ENCODE measurements around the gene SLF2.

Gene SLF2

DNA sequence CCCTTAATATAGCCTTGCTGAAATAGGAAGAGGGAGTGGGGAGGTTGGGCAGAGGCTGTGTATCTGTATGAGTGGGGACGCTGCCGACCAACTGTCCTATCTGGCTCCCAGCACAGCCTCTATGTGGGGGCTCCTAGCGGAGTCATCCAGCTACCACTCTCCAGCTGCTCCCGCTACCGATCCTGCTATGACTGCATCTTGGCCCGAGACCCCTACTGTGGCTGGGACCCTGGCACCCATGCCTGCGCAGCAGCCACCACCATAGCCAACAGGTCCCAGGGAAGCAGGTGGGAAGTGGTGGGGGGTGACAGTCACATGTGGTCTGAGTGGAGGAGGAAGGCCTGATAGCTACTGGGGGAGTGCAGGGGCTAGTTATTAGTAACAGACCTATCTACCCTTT is 67.9 kb downstream of the SLF2 start:
- DNase-seq (ENCODE audit: low spot score): no peak
- in situ Hi-C loops (cut with MboI; ENCODE audit: low pct_unique_long_range_greater_than_20kb, low sequenced_read_pairs, unreplicated experiment): no loop called here
- TF ChIP-seq, protein P1, sequence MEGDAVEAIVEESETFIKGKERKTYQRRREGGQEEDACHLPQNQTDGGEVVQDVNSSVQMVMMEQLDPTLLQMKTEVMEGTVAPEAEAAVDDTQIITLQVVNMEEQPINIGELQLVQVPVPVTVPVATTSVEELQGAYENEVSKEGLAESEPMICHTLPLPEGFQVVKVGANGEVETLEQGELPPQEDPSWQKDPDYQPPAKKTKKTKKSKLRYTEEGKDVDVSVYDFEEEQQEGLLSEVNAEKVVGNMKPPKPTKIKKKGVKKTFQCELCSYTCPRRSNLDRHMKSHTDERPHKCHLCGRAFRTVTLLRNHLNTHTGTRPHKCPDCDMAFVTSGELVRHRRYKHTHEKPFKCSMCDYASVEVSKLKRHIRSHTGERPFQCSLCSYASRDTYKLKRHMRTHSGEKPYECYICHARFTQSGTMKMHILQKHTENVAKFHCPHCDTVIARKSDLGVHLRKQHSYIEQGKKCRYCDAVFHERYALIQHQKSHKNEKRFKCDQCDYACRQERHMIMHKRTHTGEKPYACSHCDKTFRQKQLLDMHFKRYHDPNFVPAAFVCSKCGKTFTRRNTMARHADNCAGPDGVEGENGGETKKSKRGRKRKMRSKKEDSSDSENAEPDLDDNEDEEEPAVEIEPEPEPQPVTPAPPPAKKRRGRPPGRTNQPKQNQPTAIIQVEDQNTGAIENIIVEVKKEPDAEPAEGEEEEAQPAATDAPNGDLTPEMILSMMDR (IDR thresholded peaks at IDR 0.05; ENCODE audit: extremely low read depth, insufficient read depth, missing control alignments): no peak

DNA sequence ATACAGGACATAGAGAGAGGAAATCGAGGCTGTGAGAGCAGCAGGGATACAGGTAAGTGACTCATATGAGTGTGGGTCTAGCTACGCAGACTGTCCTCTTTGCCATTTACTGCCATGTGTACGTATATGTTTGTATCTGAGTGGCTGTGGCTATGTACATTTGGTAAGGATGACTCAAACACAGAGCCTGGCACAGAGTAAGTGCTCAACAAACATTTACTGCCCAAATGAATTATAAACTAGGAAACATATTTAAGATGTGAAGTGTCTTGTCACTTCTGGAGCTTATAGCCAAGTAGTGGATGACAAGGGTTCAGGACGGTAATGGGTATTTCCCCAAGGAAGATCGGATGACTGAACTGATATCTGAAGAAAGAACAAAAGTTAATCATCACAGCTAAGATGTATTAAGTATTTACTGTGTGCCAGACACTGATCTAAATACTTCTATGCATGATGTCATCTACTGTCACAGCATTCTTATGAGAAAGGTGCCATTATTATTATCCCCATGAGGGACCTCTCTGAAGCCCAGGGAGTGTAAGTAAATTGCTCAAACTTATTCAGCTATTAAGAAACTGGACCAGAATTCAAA is 68.5 kb downstream of the SLF2 start:
- no peak for DNase-seq (ENCODE audit: low spot score)
- TF ChIP-seq, protein P1 (IDR thresholded peaks at IDR 0.05; ENCODE audit: extremely low read depth, insufficient read depth, missing control alignments): no peak
- in situ Hi-C loops (cut with MboI; ENCODE audit: low pct_unique_long_range_greater_than_20kb, low sequenced_read_pairs, unreplicated experiment): no loop called here

DNA sequence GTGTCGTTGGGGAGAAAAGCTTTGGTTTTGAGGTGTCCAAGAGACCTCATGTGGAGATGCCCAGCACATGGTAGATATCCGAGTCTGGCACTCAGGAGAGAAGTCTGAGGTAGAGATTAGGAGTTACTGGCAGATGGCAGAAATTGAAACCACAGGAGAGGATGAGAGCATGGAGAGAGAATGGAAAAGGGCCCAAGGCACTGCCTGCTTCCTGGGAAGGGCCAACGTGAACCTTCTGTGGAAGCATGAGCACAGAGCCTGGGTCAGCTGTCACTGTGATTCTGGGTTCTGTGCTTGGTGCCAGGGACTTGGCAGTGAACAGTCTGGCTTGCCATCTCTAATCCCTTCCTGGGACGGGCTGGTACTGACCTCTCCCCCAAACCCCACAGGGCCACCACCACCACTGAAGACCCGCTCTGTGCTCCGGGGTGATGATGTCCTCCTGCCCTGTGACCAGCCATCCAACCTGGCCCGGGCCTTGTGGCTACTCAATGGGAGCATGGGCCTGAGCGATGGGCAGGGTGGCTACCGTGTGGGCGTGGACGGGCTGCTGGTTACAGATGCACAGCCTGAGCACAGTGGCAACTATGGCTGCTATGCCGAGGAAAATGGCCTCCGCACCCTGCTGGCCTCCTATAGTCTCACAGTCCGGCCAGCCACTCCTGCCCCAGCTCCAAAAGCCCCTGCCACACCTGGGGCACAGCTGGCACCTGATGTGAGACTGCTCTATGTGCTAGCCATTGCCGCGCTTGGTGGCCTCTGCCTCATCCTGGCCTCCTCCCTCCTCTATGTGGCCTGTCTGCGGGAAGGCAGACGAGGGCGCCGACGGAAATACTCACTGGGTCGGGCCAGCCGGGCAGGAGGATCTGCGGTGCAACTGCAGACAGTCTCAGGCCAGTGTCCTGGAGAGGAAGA is 70.4 kb downstream of the SLF2 start:
- in situ Hi-C loops (cut with MboI; ENCODE audit: low pct_unique_long_range_greater_than_20kb, low sequenced_read_pairs, unreplicated experiment): no loop called here
- TF ChIP-seq, protein P1 (IDR thresholded peaks at IDR 0.05; ENCODE audit: extremely low read depth, insufficient read depth, missing control alignments): no peak
- DNase-seq (ENCODE audit: low spot score): no peak

DNA sequence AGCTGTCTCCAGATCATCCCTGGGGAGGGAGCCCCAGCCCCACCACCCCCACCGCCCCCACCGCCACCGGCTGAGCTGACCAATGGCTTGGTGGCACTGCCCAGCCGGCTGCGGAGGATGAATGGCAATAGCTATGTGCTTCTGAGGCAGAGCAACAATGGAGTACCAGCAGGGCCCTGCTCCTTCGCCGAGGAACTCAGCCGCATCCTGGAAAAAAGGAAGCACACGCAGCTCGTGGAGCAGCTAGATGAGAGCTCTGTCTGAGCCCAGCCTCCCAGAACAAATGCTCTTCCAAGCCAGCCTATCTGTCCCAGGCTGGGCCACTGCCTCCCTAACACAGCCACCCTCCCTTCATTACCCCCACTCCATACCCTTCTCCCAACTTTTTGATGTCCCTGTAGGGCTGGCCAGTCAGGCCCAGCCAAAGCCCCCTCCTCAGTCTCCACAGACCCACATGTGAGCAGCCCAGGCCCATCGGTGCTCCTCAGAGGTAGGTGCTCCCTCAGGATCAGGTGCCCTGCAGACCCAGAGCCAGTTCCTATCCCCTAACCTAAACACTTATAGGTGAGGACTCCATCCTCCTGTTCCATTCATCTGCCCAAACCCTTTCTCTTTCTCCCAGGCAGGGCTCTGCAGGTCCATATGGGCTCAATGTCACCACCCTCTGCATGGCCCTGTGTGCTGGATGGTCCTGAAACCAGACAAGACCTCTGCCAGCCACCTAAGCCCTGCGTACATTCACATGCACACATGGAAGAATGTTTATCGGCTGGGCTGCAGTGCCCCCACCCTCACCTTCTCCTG is 71.3 kb downstream of the SLF2 start:
- TF ChIP-seq, protein P1 (IDR thresholded peaks at IDR 0.05; ENCODE audit: extremely low read depth, insufficient read depth, missing control alignments): no peak
- DNase-seq (ENCODE audit: low spot score): no peak
- in situ Hi-C loops (cut with MboI; ENCODE audit: low pct_unique_long_range_greater_than_20kb, low sequenced_read_pairs, unreplicated experiment): no loop called here

DNA sequence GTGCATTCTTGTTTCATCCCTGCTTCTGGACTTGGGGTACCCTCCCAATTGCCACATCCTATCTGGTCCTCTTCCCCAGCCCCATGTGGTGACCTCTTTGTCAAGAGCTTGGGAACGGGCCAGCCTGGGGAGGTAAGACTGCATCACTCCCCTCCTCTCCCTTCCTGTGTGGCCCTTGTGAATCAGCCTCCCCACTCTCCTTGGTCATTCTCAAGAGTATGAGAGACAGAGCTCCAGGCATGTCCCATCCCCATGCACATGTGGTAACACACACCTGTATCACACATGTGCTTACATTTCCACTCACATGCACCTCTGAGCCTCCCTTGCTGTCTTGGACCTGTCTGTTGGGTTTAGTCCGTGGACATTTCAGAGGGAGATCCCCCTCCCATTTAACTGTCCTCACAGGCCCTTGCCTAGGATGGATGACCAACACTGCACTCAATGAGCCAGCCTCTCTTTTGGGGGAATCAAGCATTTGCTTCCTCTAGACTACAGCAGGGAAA is 72.0 kb downstream of the SLF2 start:
- DNase-seq (ENCODE audit: low spot score): no peak
- in situ Hi-C loops (cut with MboI; ENCODE audit: low pct_unique_long_range_greater_than_20kb, low sequenced_read_pairs, unreplicated experiment): no loop called here
- TF ChIP-seq, protein P1 (IDR thresholded peaks at IDR 0.05; ENCODE audit: extremely low read depth, insufficient read depth, missing control alignments): no peak

DNA sequence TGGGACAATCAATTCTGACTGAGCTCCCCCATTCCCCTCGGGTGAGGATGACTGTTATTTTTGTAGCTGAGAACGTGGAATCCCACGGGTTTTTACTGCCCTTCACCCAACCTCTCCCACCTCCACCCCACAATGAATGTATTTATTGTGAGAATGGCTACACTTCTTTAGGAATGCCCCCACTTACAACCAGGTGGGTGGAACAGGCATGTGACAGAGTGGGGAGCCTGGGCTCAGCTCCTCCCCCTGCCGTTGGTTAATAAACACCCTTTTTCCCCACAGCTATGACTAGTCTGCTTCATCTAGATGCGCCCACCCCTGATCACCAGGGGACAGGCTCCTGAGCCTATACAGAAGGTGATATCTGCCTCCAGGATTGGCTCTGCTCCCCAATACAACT is 72.6 kb downstream of the SLF2 start:
- TF ChIP-seq, protein P1 (IDR thresholded peaks at IDR 0.05; ENCODE audit: extremely low read depth, insufficient read depth, missing control alignments): no peak
- DNase-seq (ENCODE audit: low spot score): no peak
- in situ Hi-C loops (cut with MboI; ENCODE audit: low pct_unique_long_range_greater_than_20kb, low sequenced_read_pairs, unreplicated experiment): no loop called here
